ENCODE measurements around the gene FBXL17.

DNA sequence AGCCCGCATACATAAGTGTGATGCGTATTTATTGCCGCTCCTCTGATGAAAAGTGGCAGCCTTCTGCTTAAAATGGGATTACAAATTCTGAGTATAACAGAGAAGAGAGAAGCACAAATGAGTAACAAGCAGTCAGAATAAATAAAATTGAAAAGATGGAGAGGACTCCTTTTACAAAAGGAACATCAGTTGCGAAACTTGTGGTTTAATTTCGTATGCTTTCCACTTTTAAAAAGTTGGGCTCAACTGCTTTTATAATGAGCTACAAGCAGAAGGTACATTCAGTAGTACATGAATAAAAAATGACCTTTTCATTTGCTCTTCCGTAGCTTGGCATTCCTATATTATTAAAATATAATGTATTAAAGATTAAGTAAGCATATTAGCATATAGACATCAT is 320.0 kb downstream of the FBXL17 start:
- no peak for TF ChIP-seq POLR2A (IDR thresholded peaks at IDR 0.05; ENCODE audit: insufficient read depth in 1 of 2, low read depth in 2 of 2, low read length in 2 of 2)
- no peak for TF ChIP-seq YY1 (IDR thresholded peaks at IDR 0.05; ENCODE audit: insufficient read depth, insufficient replicate concordance, low read depth, low read length)
- no peak for TF ChIP-seq MAZ (IDR thresholded peaks at IDR 0.05; ENCODE audit: borderline replicate concordance, low read depth, low read length)
- TF ChIP-seq MAZ (CRISPR knock-in tag; IDR thresholded peaks at IDR 0.05; ENCODE audit: low read depth) = no peak
- TF ChIP-seq, protein P1, sequence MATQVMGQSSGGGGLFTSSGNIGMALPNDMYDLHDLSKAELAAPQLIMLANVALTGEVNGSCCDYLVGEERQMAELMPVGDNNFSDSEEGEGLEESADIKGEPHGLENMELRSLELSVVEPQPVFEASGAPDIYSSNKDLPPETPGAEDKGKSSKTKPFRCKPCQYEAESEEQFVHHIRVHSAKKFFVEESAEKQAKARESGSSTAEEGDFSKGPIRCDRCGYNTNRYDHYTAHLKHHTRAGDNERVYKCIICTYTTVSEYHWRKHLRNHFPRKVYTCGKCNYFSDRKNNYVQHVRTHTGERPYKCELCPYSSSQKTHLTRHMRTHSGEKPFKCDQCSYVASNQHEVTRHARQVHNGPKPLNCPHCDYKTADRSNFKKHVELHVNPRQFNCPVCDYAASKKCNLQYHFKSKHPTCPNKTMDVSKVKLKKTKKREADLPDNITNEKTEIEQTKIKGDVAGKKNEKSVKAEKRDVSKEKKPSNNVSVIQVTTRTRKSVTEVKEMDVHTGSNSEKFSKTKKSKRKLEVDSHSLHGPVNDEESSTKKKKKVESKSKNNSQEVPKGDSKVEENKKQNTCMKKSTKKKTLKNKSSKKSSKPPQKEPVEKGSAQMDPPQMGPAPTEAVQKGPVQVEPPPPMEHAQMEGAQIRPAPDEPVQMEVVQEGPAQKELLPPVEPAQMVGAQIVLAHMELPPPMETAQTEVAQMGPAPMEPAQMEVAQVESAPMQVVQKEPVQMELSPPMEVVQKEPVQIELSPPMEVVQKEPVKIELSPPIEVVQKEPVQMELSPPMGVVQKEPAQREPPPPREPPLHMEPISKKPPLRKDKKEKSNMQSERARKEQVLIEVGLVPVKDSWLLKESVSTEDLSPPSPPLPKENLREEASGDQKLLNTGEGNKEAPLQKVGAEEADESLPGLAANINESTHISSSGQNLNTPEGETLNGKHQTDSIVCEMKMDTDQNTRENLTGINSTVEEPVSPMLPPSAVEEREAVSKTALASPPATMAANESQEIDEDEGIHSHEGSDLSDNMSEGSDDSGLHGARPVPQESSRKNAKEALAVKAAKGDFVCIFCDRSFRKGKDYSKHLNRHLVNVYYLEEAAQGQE (IDR thresholded peaks at IDR 0.05; ENCODE audit: borderline replicate concordance in 1 of 2, low read depth in 1 of 2, low read length in 2 of 2) = no peak
- no peak for TF ChIP-seq NFE2L1 (CRISPR knock-in tag; IDR thresholded peaks at IDR 0.05; ENCODE audit: borderline replicate concordance)
- TF ChIP-seq, protein P2, sequence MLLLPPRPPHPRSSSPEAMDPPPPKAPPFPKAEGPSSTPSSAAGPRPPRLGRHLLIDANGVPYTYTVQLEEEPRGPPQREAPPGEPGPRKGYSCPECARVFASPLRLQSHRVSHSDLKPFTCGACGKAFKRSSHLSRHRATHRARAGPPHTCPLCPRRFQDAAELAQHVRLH (CRISPR knock-in tag; IDR thresholded peaks at IDR 0.05; ENCODE audit: borderline replicate concordance, low read depth) = no peak
- no peak for TF ChIP-seq ZNF343 (CRISPR knock-in tag; IDR thresholded peaks at IDR 0.05)
